Measurements from ENCODE around the gene BLTP3A. TPM values are rescaled to one million over a fixed set of nuclear protein-coding genes. Genes with fewer than 3 reads are reported as not detected.
"Not testable (repeated sequence)": the region's sequence is repeated elsewhere in the genome, so short reads cannot be mapped to it uniquely, and the experiment has no call there.

The BLTP3A gene
- total RNA-seq, 1 donor from 2014 or later, result 27.8 TPM

- no peaks in the 10 kb centered on the region for H3K36me3 Mint-ChIP-seq (ENCODE audit: unreplicated experiment)
- H3K4me3 Mint-ChIP-seq (ENCODE audit: unreplicated experiment), result no peak overlapping the region
- DNase-seq, result no peak
- TF ChIP-seq CTCF (IDR thresholded peaks at IDR 0.05; ENCODE audit: partially characterized antibody, unreplicated experiment), result no peak
- H3K9me3 Mint-ChIP-seq (ENCODE audit: unreplicated experiment), result no peaks in the 10 kb centered on the region
- no peaks in the 10 kb centered on the region for H3K4me1 Mint-ChIP-seq (ENCODE audit: low read depth, unreplicated experiment)
- H3K27me3 Mint-ChIP-seq (ENCODE audit: unreplicated experiment), result no peaks in the 10 kb centered on the region
- no peak overlapping the region for H3K27ac Mint-ChIP-seq (ENCODE audit: unreplicated experiment)
Observed at GRCh38 chr6:34774967-34775366, 16.9 kb upstream of the BLTP3A start.

GRCh38 chr6:34785375-34785774 lies 6.5 kb upstream of the BLTP3A start:
- H3K9me3 Mint-ChIP-seq (ENCODE audit: unreplicated experiment); H3K36me3 Mint-ChIP-seq (ENCODE audit: unreplicated experiment); H3K27ac Mint-ChIP-seq (ENCODE audit: unreplicated experiment); H3K4me1 Mint-ChIP-seq (ENCODE audit: low read depth, unreplicated experiment); DNase-seq; H3K27me3 Mint-ChIP-seq (ENCODE audit: unreplicated experiment); H3K4me3 Mint-ChIP-seq (ENCODE audit: unreplicated experiment): not testable (repeated sequence)

GRCh38 chr6:34787152-34787551 lies 4.7 kb upstream of the BLTP3A start:
- not testable (repeated sequence) for H3K9me3 Mint-ChIP-seq (ENCODE audit: unreplicated experiment); H3K4me3 Mint-ChIP-seq (ENCODE audit: unreplicated experiment); H3K36me3 Mint-ChIP-seq (ENCODE audit: unreplicated experiment); H3K27ac Mint-ChIP-seq (ENCODE audit: unreplicated experiment); H3K4me1 Mint-ChIP-seq (ENCODE audit: low read depth, unreplicated experiment); H3K27me3 Mint-ChIP-seq (ENCODE audit: unreplicated experiment); DNase-seq

- no peak overlapping the region for H3K27ac Mint-ChIP-seq (ENCODE audit: unreplicated experiment)
Observed at GRCh38 chr6:34788111-34788510, 3.8 kb upstream of the BLTP3A start.

GRCh38 chr6:34791164-34791700 lies 651 bp upstream of the BLTP3A start:
- Mint-ChIP-seq H3K9me3 (ENCODE audit: unreplicated experiment) (peaks cover 4% of the 10 kb centered on the region), H3K4me1 (ENCODE audit: low read depth, unreplicated experiment) (peaks cover 8% of the 10 kb centered on the region), H3K27me3 (ENCODE audit: unreplicated experiment) (peaks cover 11% of the 10 kb centered on the region), H3K36me3 (ENCODE audit: unreplicated experiment) (peaks cover 5% of the 10 kb centered on the region), H3K4me3 (ENCODE audit: unreplicated experiment) (peak overlapping the region; percentile 97), H3K27ac (ENCODE audit: unreplicated experiment) (peak overlapping the region; percentile 98)
- TF ChIP-seq CTCF (IDR thresholded peaks at IDR 0.05; ENCODE audit: partially characterized antibody, unreplicated experiment), result no peak
- DNase-seq, result peak; percentile 60

More at GRCh38 chr6:34788111-34788510, 3.8 kb upstream of the BLTP3A start:
- peaks cover 11% of the 10 kb centered on the region for H3K27me3 Mint-ChIP-seq (ENCODE audit: unreplicated experiment)
- peaks cover 6% of the 10 kb centered on the region for H3K4me1 Mint-ChIP-seq (ENCODE audit: low read depth, unreplicated experiment)
- H3K36me3 Mint-ChIP-seq (ENCODE audit: unreplicated experiment), result peaks cover 5% of the 10 kb centered on the region
- H3K9me3 Mint-ChIP-seq (ENCODE audit: unreplicated experiment), result peaks cover 4% of the 10 kb centered on the region
- no peak for TF ChIP-seq CTCF (IDR thresholded peaks at IDR 0.05; ENCODE audit: partially characterized antibody, unreplicated experiment)
- H3K4me3 Mint-ChIP-seq (ENCODE audit: unreplicated experiment), result no peak overlapping the region
- no peak for DNase-seq

- peak overlapping the region; percentile 97 for H3K27ac Mint-ChIP-seq (ENCODE audit: unreplicated experiment)
- DNase-seq, result peak; percentile 34
- TF ChIP-seq CTCF (IDR thresholded peaks at IDR 0.05; ENCODE audit: partially characterized antibody, unreplicated experiment), result no peak
- peak overlapping the region; percentile 93 for H3K4me3 Mint-ChIP-seq (ENCODE audit: unreplicated experiment)
- peaks cover 8% of the 10 kb centered on the region for H3K4me1 Mint-ChIP-seq (ENCODE audit: low read depth, unreplicated experiment)
- H3K27me3 Mint-ChIP-seq (ENCODE audit: unreplicated experiment), result peaks cover 11% of the 10 kb centered on the region
- peaks cover under 1% of the 10 kb centered on the region for H3K36me3 Mint-ChIP-seq (ENCODE audit: unreplicated experiment)
- H3K9me3 Mint-ChIP-seq (ENCODE audit: unreplicated experiment), result peaks cover 4% of the 10 kb centered on the region
Observed at GRCh38 chr6:34792605-34793500, 970 bp downstream of the BLTP3A start.

Data from glutamatergic neuron (in vitro differentiated cells).